GM12873 (cell line): ENCODE measurements around the gene MED27.

Experiments used
- TF ChIP-seq, protein P1 (sequence below): IDR thresholded peaks from 2 replicates; pipeline ENCODE4 v1.5.1; 2012; ENCODE audit warnings: low read depth, mild to moderate bottlenecking, moderate library complexity, low read length, control low read depth; ENCODE audit not compliant: insufficient read depth; ENCODE audit errors: missing control alignments

Gene MED27

GRCh38 chr9:131869348-131869747, 210.3 kb downstream of the MED27 start:
- TF ChIP-seq, protein P1, sequence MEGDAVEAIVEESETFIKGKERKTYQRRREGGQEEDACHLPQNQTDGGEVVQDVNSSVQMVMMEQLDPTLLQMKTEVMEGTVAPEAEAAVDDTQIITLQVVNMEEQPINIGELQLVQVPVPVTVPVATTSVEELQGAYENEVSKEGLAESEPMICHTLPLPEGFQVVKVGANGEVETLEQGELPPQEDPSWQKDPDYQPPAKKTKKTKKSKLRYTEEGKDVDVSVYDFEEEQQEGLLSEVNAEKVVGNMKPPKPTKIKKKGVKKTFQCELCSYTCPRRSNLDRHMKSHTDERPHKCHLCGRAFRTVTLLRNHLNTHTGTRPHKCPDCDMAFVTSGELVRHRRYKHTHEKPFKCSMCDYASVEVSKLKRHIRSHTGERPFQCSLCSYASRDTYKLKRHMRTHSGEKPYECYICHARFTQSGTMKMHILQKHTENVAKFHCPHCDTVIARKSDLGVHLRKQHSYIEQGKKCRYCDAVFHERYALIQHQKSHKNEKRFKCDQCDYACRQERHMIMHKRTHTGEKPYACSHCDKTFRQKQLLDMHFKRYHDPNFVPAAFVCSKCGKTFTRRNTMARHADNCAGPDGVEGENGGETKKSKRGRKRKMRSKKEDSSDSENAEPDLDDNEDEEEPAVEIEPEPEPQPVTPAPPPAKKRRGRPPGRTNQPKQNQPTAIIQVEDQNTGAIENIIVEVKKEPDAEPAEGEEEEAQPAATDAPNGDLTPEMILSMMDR, result no peak

DNA sequence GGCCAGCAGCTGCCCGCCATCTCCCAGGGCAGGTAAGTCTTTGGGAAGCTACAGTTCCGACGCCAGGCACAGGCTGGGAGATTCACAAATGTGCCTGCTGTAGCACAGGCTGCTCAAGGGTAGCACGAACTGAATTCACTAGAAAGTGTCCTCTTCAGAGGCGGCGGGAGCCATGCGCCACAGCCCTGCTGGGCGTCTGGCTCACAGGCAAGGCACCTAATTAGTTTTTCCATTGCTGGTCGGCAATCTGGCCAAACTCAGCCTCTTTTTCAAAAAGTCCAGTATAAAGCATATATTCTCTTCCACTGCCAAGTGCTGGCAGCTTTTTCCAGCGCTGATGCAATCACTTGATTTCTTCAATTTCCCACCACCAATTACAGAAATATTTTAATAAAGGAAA, 210.9 kb downstream of the MED27 start:
- TF ChIP-seq, protein P1, result no peak

DNA sequence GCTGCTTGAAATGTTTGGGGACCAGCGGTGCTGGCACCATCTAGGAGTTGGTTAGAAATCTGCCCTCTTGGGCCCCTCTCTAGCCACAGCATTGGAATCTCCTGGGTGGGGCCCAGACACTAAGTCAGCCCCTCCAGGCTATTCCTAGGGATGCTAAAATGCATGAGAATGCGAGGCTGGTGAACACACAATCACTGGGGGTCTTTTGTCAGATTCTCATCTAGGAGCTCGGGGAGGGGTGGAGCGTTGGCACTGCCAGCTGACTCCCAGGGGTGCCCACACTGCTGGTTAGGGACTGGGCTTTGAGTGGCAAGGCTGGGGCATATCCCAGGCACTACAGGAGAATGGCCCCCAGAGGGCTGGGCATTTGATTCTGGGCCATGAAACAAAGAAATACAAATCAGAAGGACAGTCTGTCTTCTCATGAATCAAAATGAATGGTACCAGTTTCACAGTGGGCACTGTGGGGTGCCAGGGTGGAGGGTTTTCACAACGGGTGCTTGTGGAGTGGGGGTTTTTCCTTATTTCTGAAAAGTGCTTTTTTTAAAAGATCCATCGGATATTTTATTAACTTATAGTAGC, 212.0 kb downstream of the MED27 start:
- TF ChIP-seq, protein P1, result no peak

DNA sequence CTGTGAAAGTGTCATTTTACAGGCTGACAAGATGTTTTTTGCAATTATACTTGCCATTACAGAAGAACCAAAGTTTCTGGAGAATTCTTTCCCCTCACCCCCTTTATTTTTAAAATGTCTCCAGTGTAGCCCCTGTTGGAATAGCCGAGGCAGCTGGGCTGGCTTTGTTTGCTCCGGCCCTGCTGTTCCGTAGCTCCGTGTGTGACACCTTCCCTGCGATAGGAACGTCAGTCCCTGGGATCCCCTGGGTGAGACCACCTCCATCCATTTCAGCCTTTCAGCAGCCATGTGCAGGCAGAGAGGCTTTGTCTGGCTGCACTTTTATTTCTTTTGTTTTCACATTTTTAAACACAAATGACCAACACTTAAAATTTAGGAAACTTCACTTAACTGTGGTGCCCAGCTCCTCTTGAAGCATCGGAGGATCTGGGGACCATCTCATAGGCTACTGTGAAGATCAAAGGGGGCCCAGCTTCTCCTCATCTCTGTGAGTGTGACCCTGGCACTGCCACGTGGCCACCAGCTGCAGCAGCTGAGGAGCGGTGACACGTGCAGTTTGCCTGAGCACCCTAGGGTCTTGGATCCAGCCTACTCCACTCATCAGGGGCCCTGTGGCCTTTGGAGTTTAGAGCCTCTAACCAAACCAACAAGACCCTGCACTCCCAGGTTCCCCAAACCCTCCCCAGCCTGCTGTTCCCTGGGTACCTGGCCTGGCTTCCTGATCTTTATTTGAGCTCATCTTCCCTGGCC, 214.0 kb downstream of the MED27 start:
- TF ChIP-seq, protein P1, result no peak

DNA sequence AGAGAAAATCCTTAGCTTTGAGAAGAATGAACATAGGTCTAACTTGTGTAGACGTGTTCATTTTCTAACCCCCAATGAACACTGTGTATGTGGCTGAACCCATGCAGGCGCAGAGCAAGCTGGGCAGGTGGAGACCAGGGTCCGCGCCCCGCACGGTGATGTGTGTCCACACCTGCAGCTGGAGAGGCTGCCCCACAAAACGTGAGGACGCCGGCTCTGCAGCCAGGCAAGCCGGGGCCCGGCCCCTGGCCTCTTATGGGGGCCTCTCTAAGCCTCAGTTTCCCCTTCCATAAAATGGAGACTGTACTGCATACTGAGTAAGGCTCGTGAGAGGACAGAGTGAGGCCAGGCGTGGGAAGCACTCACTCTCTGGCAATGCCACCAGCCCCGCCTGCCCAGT, 215.1 kb downstream of the MED27 start:
- TF ChIP-seq, protein P1, result no peak

DNA sequence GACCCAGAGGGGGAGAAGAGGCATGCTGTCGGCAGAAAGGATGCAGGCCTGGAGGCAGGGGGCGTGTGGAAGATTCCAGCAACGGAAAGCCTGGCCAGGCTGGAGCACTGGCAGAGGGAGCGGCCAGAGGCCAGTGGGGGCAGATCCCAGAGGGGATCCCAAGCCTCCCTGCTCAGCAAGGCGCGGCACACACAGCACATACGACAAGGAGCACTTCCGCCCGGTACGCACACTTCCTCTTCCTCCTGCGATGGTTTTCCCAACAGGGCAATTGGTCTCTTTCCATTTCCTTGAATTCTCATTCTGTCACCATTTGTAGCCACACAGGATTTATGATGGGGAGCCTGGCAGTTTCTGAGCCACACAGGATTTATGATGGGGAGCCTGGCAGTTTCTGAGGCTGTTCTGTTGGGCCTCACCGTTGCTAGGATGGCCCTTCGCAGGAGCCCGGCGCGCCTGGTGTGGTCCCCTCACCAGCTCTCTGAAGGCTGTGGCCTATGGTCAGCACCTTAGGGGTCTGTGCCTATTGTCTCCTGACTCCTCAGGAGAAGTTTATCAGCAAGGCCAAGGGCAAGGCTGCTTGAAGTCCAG, 216.3 kb downstream of the MED27 start:
- TF ChIP-seq, protein P1, result no peak

DNA sequence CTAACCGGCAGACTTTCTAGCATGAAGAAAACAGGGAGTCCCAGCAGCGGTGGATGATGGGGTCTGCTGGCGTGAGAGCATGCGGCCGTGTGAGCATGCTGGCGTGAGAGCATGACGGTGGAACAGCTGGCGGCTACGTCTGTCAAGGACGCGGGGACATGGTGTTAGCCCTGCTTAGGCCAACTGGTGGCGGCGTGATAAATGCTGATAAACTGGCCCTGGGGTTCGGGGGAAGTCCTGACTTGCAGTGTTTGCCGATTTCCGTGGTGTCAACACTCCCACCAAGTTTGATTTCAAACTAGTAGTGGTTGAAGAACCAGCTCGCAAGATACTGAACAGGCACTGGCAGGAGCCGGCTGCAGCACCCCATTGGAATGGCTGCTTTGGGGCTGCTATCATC, 217.4 kb downstream of the MED27 start:
- TF ChIP-seq, protein P1, result no peak
